ENCODE measurements around the gene DFFB.

DNA sequence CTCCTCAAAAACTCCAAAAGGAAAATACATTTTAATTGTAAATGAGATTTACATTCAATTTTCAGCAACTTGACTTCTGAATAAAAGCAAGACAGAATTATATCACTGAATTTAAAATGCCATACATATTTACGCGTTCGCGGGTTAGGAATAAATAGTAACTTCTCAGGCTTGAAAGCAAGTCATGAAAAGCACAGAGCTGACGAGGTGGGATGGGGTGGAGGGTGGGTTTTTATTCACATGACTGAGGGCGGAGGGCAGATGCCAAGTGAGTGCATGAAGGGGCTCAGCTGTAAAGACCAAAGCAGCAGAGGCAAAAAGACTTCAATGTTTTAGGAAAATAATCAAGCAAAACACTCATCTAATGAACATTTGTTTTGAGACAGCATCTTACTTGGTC lies 6.0 kb upstream of the DFFB start:
- TF ChIP-seq ZNF274 (IDR thresholded peaks at IDR 0.05; ENCODE audit: low read depth, low read length) (no peak), YY1 (IDR thresholded peaks at IDR 0.05; ENCODE audit: insufficient read depth, insufficient read length) (no peak)

All from NT2/D1 (cell line).